ENCODE results near the gene CYP4A22. TPM values are rescaled to one million over a fixed set of nuclear protein-coding genes. Genes with fewer than 3 reads are reported as not detected.
"Not testable (repeated sequence)": the region's sequence is repeated elsewhere in the genome, so short reads cannot be mapped to it uniquely, and the experiment has no call there.

CYP4A22 gene
- total and polyA plus RNA-seq, 2 experiments from 2014 or later, result not detected

DNA sequence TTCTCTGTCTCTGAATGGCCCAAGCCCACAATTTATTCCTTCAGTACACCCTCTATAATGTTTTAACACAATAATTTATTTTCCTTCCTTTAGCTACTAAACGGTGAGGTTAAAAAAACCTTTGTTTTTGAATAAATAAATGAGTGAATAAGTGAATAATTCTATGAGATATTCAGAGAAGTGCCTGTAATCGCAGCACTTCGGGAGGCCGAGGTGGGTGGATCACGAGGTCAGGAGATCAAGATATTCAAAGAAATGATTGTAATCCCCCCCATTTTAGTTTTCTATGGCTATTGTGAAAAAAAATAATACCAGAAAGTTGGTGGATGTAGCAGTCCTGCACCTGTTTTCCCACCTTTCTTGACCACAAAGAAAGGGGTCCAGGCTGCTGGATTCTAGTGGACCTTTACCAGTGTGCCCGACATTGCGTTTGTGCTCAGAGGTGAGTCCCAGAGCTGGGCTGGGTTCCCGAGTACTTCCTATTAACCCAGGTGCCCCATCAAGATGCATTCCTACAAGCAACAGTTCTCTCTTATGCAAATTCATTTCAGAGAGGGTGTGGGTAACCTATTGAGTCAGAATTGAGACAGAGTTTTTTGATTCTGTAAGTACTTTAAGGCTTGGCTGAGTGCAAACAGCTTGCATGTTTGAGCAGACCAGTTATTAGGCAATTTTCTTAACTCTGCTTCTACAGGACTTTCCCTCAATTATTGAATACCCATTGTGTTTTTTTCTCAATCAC, 7.6 kb upstream of the CYP4A22 start:
- Mint-ChIP-seq H3K4me1 (peaks cover 28% of the 10 kb centered on the region), H3K27ac (peak overlapping the region; percentile 82; the same call in 1 of the 2 replicates), H3K27me3 (ENCODE audit: insufficient read depth, low read depth, poor library complexity) (peaks cover 11% of the 10 kb centered on the region)
- Histone ChIP-seq H3K27ac (ENCODE audit: low read depth) (0 out of 2 replicates have a peak overlapping the region, but pooled peaks have one; percentile 12), H3K4me3 (peak overlapping the region; percentile 4), H3K4me2 (peak overlapping the region; percentile 42), H3K4me1 (ENCODE audit: insufficient read depth) (peaks cover 24% of the 10 kb centered on the region)
- H3K36me3 Mint-ChIP-seq (ENCODE audit: low read depth); H3K9me2 ChIP-seq (ENCODE audit: insufficient read depth); H4K20me1 ChIP-seq (replicated peaks; ENCODE audit: insufficient read depth); H2AFZ ChIP-seq; H3K79me2 ChIP-seq (replicated peaks; ENCODE audit: insufficient read depth); H3F3A ChIP-seq (replicated peaks; ENCODE audit: low read depth); H3K4me3 Mint-ChIP-seq; H3K36me3 ChIP-seq (ENCODE audit: insufficient read depth); H3K27me3 ChIP-seq (ENCODE audit: insufficient read depth); H3K9me3 Mint-ChIP-seq: not testable (repeated sequence)
- peak; percentile 58 for DNase-seq (ENCODE audit: low spot score)
- peak; percentile 81 for ATAC-seq

- not testable (repeated sequence) for H3K4me2 ChIP-seq; H3K36me3 ChIP-seq (ENCODE audit: insufficient read depth); H3K9me3 Mint-ChIP-seq; H3K27me3 ChIP-seq (ENCODE audit: insufficient read depth); DNase-seq (ENCODE audit: low spot score); H4K20me1 ChIP-seq (replicated peaks; ENCODE audit: insufficient read depth); ATAC-seq; H3K27ac ChIP-seq (ENCODE audit: low read depth); H3K79me2 ChIP-seq (replicated peaks; ENCODE audit: insufficient read depth); H3K9me2 ChIP-seq (ENCODE audit: insufficient read depth); H3K4me3 ChIP-seq; H3K36me3 Mint-ChIP-seq (ENCODE audit: low read depth); H3F3A ChIP-seq (replicated peaks; ENCODE audit: low read depth); H3K27ac Mint-ChIP-seq; H3K4me3 Mint-ChIP-seq; H2AFZ ChIP-seq
- H3K4me1 ChIP-seq (ENCODE audit: insufficient read depth), result peaks cover 24% of the 10 kb centered on the region
- Mint-ChIP-seq H3K27me3 (ENCODE audit: insufficient read depth, low read depth, poor library complexity) (peaks cover 11% of the 10 kb centered on the region), H3K4me1 (peaks cover 26% of the 10 kb centered on the region)
Measured at GRCh38 chr1:47132665-47133064, 4.6 kb upstream of the CYP4A22 start.

GRCh38 chr1:47137925-47138615, 829 bp downstream of the CYP4A22 start:
- Mint-ChIP-seq H3K9me3 (no peaks in the 10 kb centered on the region), H3K27me3 (ENCODE audit: insufficient read depth, low read depth, poor library complexity) (peaks cover 2% of the 10 kb centered on the region), H3K27ac (no peak overlapping the region), H3K36me3 (ENCODE audit: low read depth) (no peaks in the 10 kb centered on the region), H3K4me1 (no peaks in the 10 kb centered on the region), H3K4me3 (no peak overlapping the region)
- Histone ChIP-seq H3K4me3 (no peak overlapping the region), H3K9me2 (ENCODE audit: insufficient read depth) (no peaks in the 10 kb centered on the region), H3K27me3 (ENCODE audit: insufficient read depth) (no peaks in the 10 kb centered on the region), H3K79me2 (replicated peaks; ENCODE audit: insufficient read depth) (no peaks in the 10 kb centered on the region), H3K4me2 (no peak overlapping the region), H4K20me1 (replicated peaks; ENCODE audit: insufficient read depth) (no peaks in the 10 kb centered on the region), H3F3A (replicated peaks; ENCODE audit: low read depth) (no peaks in the 10 kb centered on the region), H3K27ac (ENCODE audit: low read depth) (no peak overlapping the region), H2AFZ (no peak overlapping the region), H3K4me1 (ENCODE audit: insufficient read depth) (no peaks in the 10 kb centered on the region), H3K36me3 (ENCODE audit: insufficient read depth) (no peaks in the 10 kb centered on the region)
- DNase-seq (ENCODE audit: low spot score) (no peak), ATAC-seq (no peak)
- TF ChIP-seq ZNF114 (CRISPR knock-in tag; IDR thresholded peaks at IDR 0.05) (no peak), REST (IDR thresholded peaks at IDR 0.05; ENCODE audit: unreplicated experiment) (no peak), JUNB (IDR thresholded peaks at IDR 0.05; ENCODE audit: unreplicated experiment) (no peak), EZH2 (IDR thresholded peaks at IDR 0.05; ENCODE audit: low read depth, unreplicated experiment) (no peak), POLR2AphosphoS5 (IDR thresholded peaks at IDR 0.05; ENCODE audit: low read depth) (no peak), NANOG (IDR thresholded peaks at IDR 0.05; ENCODE audit: borderline replicate concordance) (no peak), STAT1 (IDR thresholded peaks at IDR 0.05; ENCODE audit: unreplicated experiment) (no peak), ZNF331 (CRISPR knock-in tag; IDR thresholded peaks at IDR 0.05; ENCODE audit: low read depth) (no peak)

DNA sequence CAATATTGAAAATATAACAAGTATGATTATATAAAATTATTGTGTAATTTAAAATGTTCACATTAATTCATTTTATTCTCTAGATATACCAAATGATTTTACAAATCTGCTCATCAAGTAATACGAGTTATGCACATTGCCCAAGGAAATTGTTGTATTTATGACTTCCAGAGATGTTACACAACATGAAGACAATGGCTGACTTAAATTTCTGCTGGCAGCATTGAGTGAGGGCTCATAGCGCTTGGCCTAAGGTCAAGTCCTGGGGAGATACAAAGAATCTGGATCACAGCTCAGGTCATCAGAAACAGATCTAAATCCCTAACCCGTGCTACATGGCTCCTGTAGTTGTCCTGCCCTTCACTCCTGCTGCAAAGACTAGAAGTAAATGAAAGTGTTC, 3.1 kb downstream of the CYP4A22 start:
- not testable (repeated sequence) for H3K27me3 ChIP-seq (ENCODE audit: insufficient read depth); H3K27me3 Mint-ChIP-seq (ENCODE audit: insufficient read depth, low read depth, poor library complexity); H3K36me3 Mint-ChIP-seq (ENCODE audit: low read depth); H3K4me2 ChIP-seq; H3K9me3 Mint-ChIP-seq; H3K27ac ChIP-seq (ENCODE audit: low read depth); H4K20me1 ChIP-seq (replicated peaks; ENCODE audit: insufficient read depth); H3K4me3 ChIP-seq; DNase-seq (ENCODE audit: low spot score); H3K79me2 ChIP-seq (replicated peaks; ENCODE audit: insufficient read depth); H3K4me1 Mint-ChIP-seq; H3F3A ChIP-seq (replicated peaks; ENCODE audit: low read depth); H3K9me2 ChIP-seq (ENCODE audit: insufficient read depth); H3K36me3 ChIP-seq (ENCODE audit: insufficient read depth); ATAC-seq; H2AFZ ChIP-seq; H3K27ac Mint-ChIP-seq; H3K4me1 ChIP-seq (ENCODE audit: insufficient read depth); H3K4me3 Mint-ChIP-seq
